Osteoblast (primary cell): ENCODE results near the gene FZD8. TPM values are rescaled to one million over a fixed set of nuclear protein-coding genes. Genes with fewer than 3 reads are reported as not detected.

Experiments used
- DNase-seq: peaks from one replicate; pipeline ENCODE4 v3.0.0; 2011; ENCODE audit warnings: low spot score, mixed read lengths; ENCODE audit not compliant: insufficient read length; ENCODE audit errors: missing footprints
- H2AFZ ChIP-seq: 2 replicates; pipeline ENCODE4 v1.6.0; 2011; ENCODE audit warnings: mild to moderate bottlenecking, low read length
- H3K27ac ChIP-seq: 2 replicates; pipeline ENCODE4 v1.5.1; 2011; ENCODE audit warnings: mild to moderate bottlenecking, low read depth, low read length, moderate library complexity
- H3K27me3 ChIP-seq: 2 replicates; pipeline ENCODE4 v1.6.0; 2012; ENCODE audit warnings: mild to moderate bottlenecking, control low read depth, inconsistent platforms, low read length, moderate library complexity; ENCODE audit not compliant: insufficient read depth
- H3K36me3 ChIP-seq: 2 replicates; pipeline ENCODE4 v1.5.1; 2011; ENCODE audit warnings: mild to moderate bottlenecking, low read length, control low read depth, moderate library complexity; ENCODE audit not compliant: insufficient read depth
- H3K4me1 ChIP-seq: 2 replicates; pipeline ENCODE4 v1.5.1; 2011; ENCODE audit warnings: mild to moderate bottlenecking, low read length, control low read depth, moderate library complexity; ENCODE audit not compliant: insufficient read depth
- H3K4me2 ChIP-seq: 2 replicates; pipeline ENCODE4 v1.6.0; 2011; ENCODE audit warnings: mild to moderate bottlenecking, low read length; ENCODE audit not compliant: insufficient read depth
- H3K4me3 ChIP-seq: fragments of 200-600 bp; sonication (generic); 3 replicates; pipeline ENCODE4 v1.5.1; 2012; ENCODE audit warnings: mild to moderate bottlenecking, low read length, inconsistent platforms; ENCODE audit not compliant: insufficient read depth
- H3K79me2 ChIP-seq: 2 replicates; pipeline ENCODE4 v1.6.0; 2012; ENCODE audit warnings: mild to moderate bottlenecking, low read length, control low read depth, inconsistent platforms; ENCODE audit not compliant: insufficient read depth
- H3K9me3 ChIP-seq: 2 replicates; pipeline ENCODE4 v1.5.1; 2011; ENCODE audit warnings: low read depth, low read length, control low read depth
- H4K20me1 ChIP-seq: 2 replicates; pipeline ENCODE4 v1.6.0; 2012; ENCODE audit warnings: mild to moderate bottlenecking, low read length, control low read depth; ENCODE audit not compliant: insufficient read depth
- total RNA-seq: library from RNA; depleted of rRNA; stranded (reverse); fragments of >200 nt; gene quantifications from 2 replicates; pipeline ENCODE4 v1.2.3, GENCODE V29; 2012
- TF ChIP-seq, protein P1 (sequence below): IDR thresholded peaks from 2 replicates; pipeline ENCODE4 v1.5.1; 2011; ENCODE audit warnings: mild to moderate bottlenecking, low read depth, low read length, moderate library complexity; ENCODE audit errors: extremely low read depth

The FZD8 gene
- total RNA-seq, 1 donor = 15.2 TPM

DNA sequence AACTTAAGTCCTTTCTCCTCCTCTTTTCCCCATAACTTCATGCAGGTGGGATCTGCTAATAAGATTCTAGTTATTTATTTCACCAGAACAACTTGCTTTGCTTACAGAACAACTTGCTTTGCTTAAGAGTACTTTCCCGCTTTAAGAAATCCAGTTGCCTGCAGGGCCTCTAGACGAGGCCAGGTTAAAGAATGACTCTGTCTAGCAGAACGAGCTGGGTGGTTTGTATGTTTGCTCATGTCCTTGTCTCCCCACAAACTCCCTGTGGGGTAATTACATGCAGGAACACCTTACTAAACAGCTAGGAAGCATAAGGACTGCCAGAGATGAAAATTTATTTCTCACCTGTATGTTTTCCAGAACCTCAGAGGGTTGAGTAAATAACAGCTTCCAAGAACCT, 8.8 kb upstream of the FZD8 start:
- no peak overlapping the region for H2AFZ ChIP-seq
- no peaks in the 10 kb centered on the region for H4K20me1 ChIP-seq
- no peaks in the 10 kb centered on the region for H3K36me3 ChIP-seq
- no peaks in the 10 kb centered on the region for H3K9me3 ChIP-seq
- H3K27ac ChIP-seq = no peak overlapping the region
- no peaks in the 10 kb centered on the region for H3K4me1 ChIP-seq
- peaks cover 8% of the 10 kb centered on the region for H3K27me3 ChIP-seq
- H3K79me2 ChIP-seq = no peaks in the 10 kb centered on the region
- no peak overlapping the region for H3K4me3 ChIP-seq
- DNase-seq = no peak
- H3K4me2 ChIP-seq = no peak overlapping the region
- TF ChIP-seq, protein P1, sequence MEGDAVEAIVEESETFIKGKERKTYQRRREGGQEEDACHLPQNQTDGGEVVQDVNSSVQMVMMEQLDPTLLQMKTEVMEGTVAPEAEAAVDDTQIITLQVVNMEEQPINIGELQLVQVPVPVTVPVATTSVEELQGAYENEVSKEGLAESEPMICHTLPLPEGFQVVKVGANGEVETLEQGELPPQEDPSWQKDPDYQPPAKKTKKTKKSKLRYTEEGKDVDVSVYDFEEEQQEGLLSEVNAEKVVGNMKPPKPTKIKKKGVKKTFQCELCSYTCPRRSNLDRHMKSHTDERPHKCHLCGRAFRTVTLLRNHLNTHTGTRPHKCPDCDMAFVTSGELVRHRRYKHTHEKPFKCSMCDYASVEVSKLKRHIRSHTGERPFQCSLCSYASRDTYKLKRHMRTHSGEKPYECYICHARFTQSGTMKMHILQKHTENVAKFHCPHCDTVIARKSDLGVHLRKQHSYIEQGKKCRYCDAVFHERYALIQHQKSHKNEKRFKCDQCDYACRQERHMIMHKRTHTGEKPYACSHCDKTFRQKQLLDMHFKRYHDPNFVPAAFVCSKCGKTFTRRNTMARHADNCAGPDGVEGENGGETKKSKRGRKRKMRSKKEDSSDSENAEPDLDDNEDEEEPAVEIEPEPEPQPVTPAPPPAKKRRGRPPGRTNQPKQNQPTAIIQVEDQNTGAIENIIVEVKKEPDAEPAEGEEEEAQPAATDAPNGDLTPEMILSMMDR = no peak

DNA sequence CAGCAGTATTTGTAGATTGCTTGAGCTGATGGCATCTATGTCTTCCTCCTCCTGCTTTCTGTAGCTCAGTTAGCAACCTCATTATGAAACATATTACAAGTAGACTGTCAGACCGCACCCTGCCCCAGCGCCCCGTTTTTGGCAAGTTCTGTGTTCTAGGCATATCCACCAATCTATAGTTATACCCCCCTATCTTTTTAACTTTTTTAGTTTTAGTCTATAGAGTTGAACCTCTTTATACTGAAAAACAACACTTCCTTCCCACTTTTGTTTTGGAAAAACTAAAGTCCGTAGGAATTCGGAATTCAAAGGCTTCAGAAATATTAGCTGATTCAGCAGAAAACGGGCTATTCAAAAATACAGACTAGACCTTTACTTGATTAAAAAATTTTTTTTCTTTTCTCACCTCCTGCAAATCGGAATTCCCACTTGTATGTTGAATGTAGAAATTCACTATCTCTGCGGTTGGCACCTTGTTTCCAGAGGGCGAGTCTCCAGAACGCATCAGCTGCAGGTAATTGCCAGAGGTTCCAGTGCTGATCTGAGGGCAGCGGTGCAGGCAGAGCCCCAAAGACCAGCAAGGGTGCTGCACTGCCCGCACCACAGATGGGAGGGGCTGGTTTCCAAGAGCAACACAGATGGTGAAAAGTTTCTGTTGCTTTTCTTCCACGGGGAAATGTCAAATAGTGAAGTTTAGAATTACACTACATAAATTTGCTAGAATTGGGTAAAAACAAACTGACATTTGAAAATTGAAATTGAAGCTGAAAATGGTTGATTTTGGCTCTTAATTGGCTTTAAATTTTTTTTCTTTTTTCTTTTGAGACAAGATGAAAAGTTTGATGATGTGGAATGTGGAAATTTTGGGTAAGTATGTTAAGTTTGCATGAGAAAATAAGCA, 2.2 kb upstream of the FZD8 start:
- Histone ChIP-seq H3K36me3 (no peaks in the 10 kb centered on the region), H3K27ac (no peak overlapping the region), H3K4me1 (peaks cover 29% of the 10 kb centered on the region), H2AFZ (peak overlapping the region; percentile 91), H3K79me2 (peaks cover 10% of the 10 kb centered on the region), H3K27me3 (no peaks in the 10 kb centered on the region), H3K9me3 (no peaks in the 10 kb centered on the region), H4K20me1 (no peaks in the 10 kb centered on the region), H3K4me3 (peak overlapping the region; percentile 80), H3K4me2 (peak overlapping the region; percentile 98)
- DNase-seq = peak; percentile 84
- TF ChIP-seq, protein P1 = no peak

DNA sequence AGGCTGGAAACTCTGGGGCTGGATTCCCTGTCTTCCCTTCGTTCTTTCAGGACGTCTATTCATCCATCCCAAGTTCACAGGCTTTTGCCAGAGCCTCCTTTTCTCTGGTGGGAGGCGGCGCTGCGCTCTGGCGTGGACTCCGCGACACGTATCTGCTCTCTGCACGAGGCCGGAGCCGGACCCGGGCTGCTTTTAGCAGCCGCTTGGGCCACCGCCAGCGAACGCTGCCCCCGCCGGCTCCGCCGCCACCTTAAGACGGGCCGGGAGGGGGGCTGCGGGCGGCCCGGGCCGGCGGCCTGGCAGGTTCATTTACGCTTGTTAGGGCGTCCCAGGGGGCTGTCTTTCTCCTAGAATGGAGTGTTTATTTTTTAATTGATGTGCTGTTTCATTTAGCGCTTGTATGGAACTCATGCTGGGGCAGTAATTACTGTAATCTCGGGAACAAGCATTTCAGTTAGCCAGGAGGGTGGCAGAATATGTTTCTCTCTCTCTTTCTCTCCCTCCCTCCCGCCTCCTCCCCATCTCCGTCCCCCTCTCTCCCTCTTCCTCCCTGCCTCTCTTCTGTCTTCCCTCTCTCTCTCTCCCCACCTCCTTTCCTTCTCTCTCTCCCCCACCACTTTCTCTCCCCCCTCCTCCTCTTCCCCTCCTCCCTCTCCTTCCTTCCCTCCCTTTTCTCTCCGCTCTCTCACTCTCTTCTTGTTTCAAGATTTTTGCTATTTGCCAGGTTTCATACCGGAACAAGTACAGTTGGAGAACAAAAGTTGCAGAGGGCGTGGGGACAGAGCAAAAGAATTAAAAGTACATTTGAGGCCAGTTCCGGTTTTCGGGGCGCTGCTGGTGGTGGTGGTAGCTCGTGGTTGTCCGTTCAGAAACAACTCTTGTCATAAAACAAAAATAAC, 1.3 kb upstream of the FZD8 start:
- TF ChIP-seq, protein P1 = no peak
- peaks cover 14% of the 10 kb centered on the region for H3K79me2 ChIP-seq
- H3K27ac ChIP-seq = no peak overlapping the region
- H3K36me3 ChIP-seq = no peaks in the 10 kb centered on the region
- H3K4me2 ChIP-seq = peak overlapping the region; percentile 98
- H3K9me3 ChIP-seq = no peaks in the 10 kb centered on the region
- peak; percentile 96 for DNase-seq
- H4K20me1 ChIP-seq = no peaks in the 10 kb centered on the region
- peaks cover 29% of the 10 kb centered on the region for H3K4me1 ChIP-seq
- H3K27me3 ChIP-seq = no peaks in the 10 kb centered on the region
- peak overlapping the region; percentile 80 for H3K4me3 ChIP-seq
- H2AFZ ChIP-seq = peak overlapping the region; percentile 91

DNA sequence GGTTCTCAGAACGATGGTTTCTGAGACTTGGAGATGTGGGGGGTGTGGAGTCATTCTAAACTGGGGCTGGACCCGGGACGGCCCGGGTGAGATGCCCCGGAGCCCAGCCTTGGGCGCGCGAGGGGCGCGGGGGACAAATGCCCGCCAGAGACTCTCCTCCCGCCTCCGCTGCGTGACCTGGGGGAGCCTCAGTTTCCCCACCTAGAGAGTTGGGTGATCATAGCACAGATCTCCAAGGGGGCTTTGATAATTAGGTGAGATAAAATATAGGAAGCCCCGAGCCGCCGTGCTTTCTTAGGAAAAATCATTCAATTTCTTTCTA, 658 bp upstream of the FZD8 start:
- H3K27me3 ChIP-seq = no peaks in the 10 kb centered on the region
- TF ChIP-seq, protein P1 = no peak
- no peaks in the 10 kb centered on the region for H4K20me1 ChIP-seq
- peak overlapping the region; percentile 91 for H2AFZ ChIP-seq
- H3K4me1 ChIP-seq = peaks cover 29% of the 10 kb centered on the region
- no peaks in the 10 kb centered on the region for H3K36me3 ChIP-seq
- peak overlapping the region; percentile 98 for H3K4me2 ChIP-seq
- H3K27ac ChIP-seq = no peak overlapping the region
- peak; percentile 95 for DNase-seq
- H3K9me3 ChIP-seq = no peaks in the 10 kb centered on the region
- peak overlapping the region; percentile 80 for H3K4me3 ChIP-seq
- peaks cover 14% of the 10 kb centered on the region for H3K79me2 ChIP-seq
